HCT116 (cell line): Measurements from ENCODE around the gene NLGN2. TPM values are rescaled to one million over a fixed set of nuclear protein-coding genes. Genes with fewer than 3 reads are reported as not detected.

Experiments used
- ATAC-seq: fragments of 200-7000 bp; cut with Tn5 transposase; 2 replicates; pipeline ENCODE4 v1.9.1; 2020; ENCODE audit warnings: mild to moderate bottlenecking, moderate library complexity
- BruUV-seq: library from RNA; stranded (reverse); fragments of 400-500 nt; replicated peaks from 2 replicates; lab custom pipeline; 2021; lab: Mats Ljungman, UMichigan
- CTCF ChIA-PET: fragments of 300-600 bp; sonication (Branson Sonifier 250); formaldehyde crosslinking; loops from one replicate; lab custom pipeline; 2021; ENCODE audit warnings: antibody characterized with exemption; lab: Charles Lee
- POLR2A ChIA-PET: fragments of 300-600, 350-600 bp; sonication (Branson Sonifier 250); formaldehyde crosslinking; loops from one replicate; lab custom pipeline; 2021; ENCODE audit warnings: antibody characterized with exemption; lab: Charles Lee
- RAD21 ChIA-PET, 2 experiments: fragments of 300-600 bp; sonication (Branson Sonifier 250); formaldehyde crosslinking; loops; one replicate each; lab custom pipeline; 2023; ENCODE audit warnings: low total read pairs in 2 of 2; ENCODE audit not compliant: uncharacterized antibody in 2 of 2, unreplicated experiment in 2 of 2, low non-redundant PET in 1 of 2; lab: Charles Lee
- DNase-seq: peaks from one replicate; pipeline ENCODE4 v3.0.0-alpha.2; 2010; ENCODE audit warnings: low read depth, low spot score
- H2AFZ ChIP-seq: fragments of 200-600 bp; shearing (Covaris generic), sonication (generic); 2 replicates; pipeline ENCODE4 v1.6.1; 2017; ENCODE audit warnings: low read depth, mixed run types, mixed read lengths, antibody characterized with exemption, low read length; ENCODE audit not compliant: poor library complexity, severe bottlenecking
- H3K27ac ChIP-seq: 2 replicates; pipeline ENCODE4 v1.5.1; 2012; ENCODE audit warnings: low read depth, low read length
- H3K27me3 ChIP-seq: fragments of 200-600 bp; sonication (generic); 2 replicates; pipeline ENCODE4 v1.6.1; 2016; ENCODE audit warnings: mixed run types, low read length, mixed read lengths; ENCODE audit not compliant: insufficient read depth
- H3K36me3 ChIP-seq, 2 experiments: fragments of 200-500 bp in 1 of 2; fragments of 200-600 bp in 1 of 2; sonication (Bioruptor generic) in 1 of 2; sonication (generic) in 1 of 2; 2 replicates each; pipeline versions ENCODE4 v1.5.1 to v1.6.1; 2014 to 2016; ENCODE audit warnings: low read length in 2 of 2, inconsistent platforms in 1 of 2, mixed read lengths in 1 of 2, mixed run types in 1 of 2; ENCODE audit not compliant: insufficient read depth in 2 of 2, control insufficient read depth in 1 of 2
- H3K4me1 ChIP-seq, 2 experiments: fragments of 200-600 bp in 1 of 2; sonication (generic) in 1 of 2; 2 replicates each; pipeline versions ENCODE4 v1.5.1 to v1.6.1; 2012 to 2017; ENCODE audit warnings: low read length in 2 of 2, inconsistent platforms in 1 of 2, mild to moderate bottlenecking in 1 of 2, mixed read lengths in 1 of 2, mixed run types in 1 of 2, moderate library complexity in 1 of 2; ENCODE audit not compliant: insufficient read depth in 2 of 2, control insufficient read depth in 1 of 2
- H3K4me2 ChIP-seq: fragments of 200-600 bp; sonication (generic); 2 replicates; pipeline ENCODE4 v1.6.1; 2017; ENCODE audit warnings: mixed run types, low read length, mixed read lengths
- H3K4me3 ChIP-seq, 2 experiments: fragments of 200-600 bp in 1 of 2; sonication (generic) in 1 of 2; replicated peaks in 1 of 2; 2 replicates each; pipeline ENCODE4 v1.5.1; 2011 to 2016; ENCODE audit warnings: low read length in 2 of 2, control low read depth in 1 of 2, low read depth in 1 of 2, mild to moderate bottlenecking in 1 of 2, mixed read lengths in 1 of 2, mixed run types in 1 of 2
- H3K79me2 ChIP-seq: fragments of 200-600 bp; sonication (generic); 2 replicates; pipeline ENCODE4 v1.6.1; 2017; ENCODE audit warnings: mild to moderate bottlenecking, mixed run types, low read length, moderate library complexity, mixed read lengths; ENCODE audit not compliant: insufficient read depth
- H3K9ac ChIP-seq: fragments of 200-600 bp; sonication (generic); 2 replicates; pipeline ENCODE4 v1.6.1; 2016; ENCODE audit warnings: low read length, mixed read lengths
- H3K9me2 ChIP-seq: fragments of 200-600 bp; sonication (generic), shearing (Covaris generic); 2 replicates; pipeline ENCODE4 v1.6.1; 2017; ENCODE audit warnings: mixed run types, mild to moderate bottlenecking, moderate library complexity; ENCODE audit not compliant: insufficient read depth
- H3K9me3 ChIP-seq, 2 experiments: fragments of 200-500 bp in 1 of 2; fragments of 200-600 bp in 1 of 2; sonication (Bioruptor generic) in 1 of 2; sonication (generic) in 1 of 2; 2 replicates each; pipeline ENCODE4 v1.6.1; 2014 to 2017; ENCODE audit warnings: low read length in 2 of 2, mixed read lengths in 2 of 2, inconsistent platforms in 1 of 2, low read depth in 1 of 2, mild to moderate bottlenecking in 1 of 2, mixed run types in 1 of 2, moderate library complexity in 1 of 2; ENCODE audit not compliant: control insufficient read depth in 1 of 2, insufficient read depth in 1 of 2
- H4K20me1 ChIP-seq: fragments of 200-600 bp; sonication (generic), shearing (Covaris generic); 2 replicates; pipeline ENCODE4 v1.6.1; 2017; ENCODE audit warnings: mixed run types, mild to moderate bottlenecking, moderate library complexity; ENCODE audit not compliant: insufficient read depth
- EGR1 ChIP-seq: IDR thresholded peaks from 2 replicates; pipeline ENCODE4 v1.6.1; 2012; ENCODE audit warnings: low read depth
- FOSL1 ChIP-seq: IDR thresholded peaks from 2 replicates; pipeline ENCODE4 v1.6.1; 2012; ENCODE audit warnings: low read depth
- POLR2A ChIP-seq: IDR thresholded peaks from 2 replicates; pipeline ENCODE4 v1.7.0; 2011; ENCODE audit warnings: borderline replicate concordance; ENCODE audit not compliant: insufficient read depth, insufficient read length; ENCODE audit errors: extremely low read depth
- POLR2AphosphoS5 ChIP-seq: IDR thresholded peaks from 2 replicates; pipeline ENCODE4 v1.6.1; 2011; ENCODE audit warnings: mild to moderate bottlenecking, low read depth, low read length, moderate library complexity
- REST ChIP-seq: IDR thresholded peaks from 2 replicates; pipeline ENCODE4 v1.6.1; 2012; ENCODE audit warnings: low read depth
- SIN3A ChIP-seq: IDR thresholded peaks from 2 replicates; pipeline ENCODE4 v1.6.1; 2012; ENCODE audit warnings: low read depth
- YY1 ChIP-seq: IDR thresholded peaks from 2 replicates; pipeline ENCODE4 v1.6.1; 2011; ENCODE audit warnings: low read length, low read depth, moderate library complexity, mild to moderate bottlenecking; ENCODE audit not compliant: insufficient replicate concordance; ENCODE audit errors: extremely low read depth
- ZBTB33 ChIP-seq: IDR thresholded peaks from 2 replicates; pipeline ENCODE4 v1.6.1; 2011; ENCODE audit warnings: mild to moderate bottlenecking, low read length, moderate library complexity; ENCODE audit not compliant: insufficient replicate concordance; ENCODE audit errors: extremely low read depth
- ZFX ChIP-seq: fragments of 450-650 bp; IDR thresholded peaks from 2 replicates; pipeline ENCODE4 v1.6.1; 2017
- intact Hi-C: fragments of 100-400 bp; cut with micrococcal nuclease; formaldehyde crosslinking; loops from 2 replicates; pipeline ENCODE4 v1.10.0; 2022
- total RNA-seq: library from RNA; stranded (reverse); gene quantifications from one replicate; pipeline ENCODE4 v1.2.1, GENCODE V29; 2021; ENCODE audit not compliant: unreplicated experiment

Gene NLGN2
- total RNA-seq, 1 experiment from 2014 or later, result 60.5 TPM

GRCh38 chr17:7403977-7404736 lies 3.5 kb upstream of the NLGN2 start, which contains the start of gene TMEM256 (continued):
- no peak for TF ChIP-seq ZBTB33
- no peak for TF ChIP-seq ZFX
- TF ChIP-seq SIN3A, result 0 out of 2 replicates have a peak, but pooled peaks have one; percentile 47

GRCh38 chr17:7404737-7405349 lies 2.8 kb upstream of the NLGN2 start:
- Histone ChIP-seq H3K27ac (peak overlapping the region; percentile 70), H3K79me2 (peaks cover 8% of the 10 kb centered on the region), H3K27me3 (no peaks in the 10 kb centered on the region), H3K9me2 (no peaks in the 10 kb centered on the region), H3K4me3 (peak overlapping the region; percentile 61 to 72), H3K9me3 (no peaks in the 10 kb centered on the region), H3K4me2 (peak overlapping the region; percentile 81), H4K20me1 (no peaks in the 10 kb centered on the region), H3K9ac (peak overlapping the region; percentile 84), H2AFZ (no peak overlapping the region), H3K4me1 (peaks cover 30 to 43% of the 10 kb centered on the region in 2 experiments), H3K36me3 (peaks cover 0 to 2% of the 10 kb centered on the region in 2 experiments; a peak in 1 of 4 replicates)
- ChIA-PET POLR2A (interaction anchor here (0.8 to 2.3 kb wide), 15 partner anchors 11 to 179 kb away, joined by 3 to 33 read pairs (median 5); partner anchors contain the start of genes MPDU1, NEURL4, PLSCR3 and POLR2A), CTCF (interaction anchor here (0.8 to 1.4 kb wide), 6 partner anchors 11 to 283 kb away, joined by 3 to 20 read pairs (median 4); partner anchors contain the start of genes PLSCR3, TMEM102, TNK1 and TP53), RAD21 (interaction anchor here (0.5 to 1.2 kb wide), 3 partner anchors 10 to 123 kb away, joined by 3 read pairs; partner anchors contain the start of genes PLSCR3 (in 1 of the 2) and SLC2A4 (in 1 of the 2))
- intact Hi-C loops, result loop anchor here (1.0 kb wide), 1 partner anchor 30 kb away; the partner anchor contains the start of gene TMEM102
- no peak for DNase-seq
- TF ChIP-seq EGR1, result 0 out of 2 replicates have a peak, but pooled peaks have one; percentile 24
- peak; percentile 49 for TF ChIP-seq POLR2A
- TF ChIP-seq REST, result no peak
- TF ChIP-seq POLR2AphosphoS5, result peak; percentile 55; the same call in 1 of the 2 replicates
- TF ChIP-seq YY1, result peak; percentile 39
- TF ChIP-seq ZFX, result 0 out of 2 replicates have a peak, but pooled peaks have one; percentile 14
- no peak for TF ChIP-seq FOSL1
- no TSS peak for BruUV-seq
- ATAC-seq, result peak; percentile 35
